Stimulated activated CD4-positive, alpha-beta T cell treated with anti-CD3 and anti-CD28 coated beads, Interleukin-12 subunit alpha, Interleukin-12 subunit beta, amount 100 ng/mL, for 4 hours (primary cell): ENCODE measurements around the gene SLC25A39.
"Not testable (repeated sequence)": the region's sequence is repeated elsewhere in the genome, so short reads cannot be mapped to it uniquely, and the experiment has no call there.

ENCODE experiments used
- DNase-seq: peaks from one replicate; pipeline ENCODE4 v3.0.0-alpha.2; 2020

SLC25A39 gene, protein sequence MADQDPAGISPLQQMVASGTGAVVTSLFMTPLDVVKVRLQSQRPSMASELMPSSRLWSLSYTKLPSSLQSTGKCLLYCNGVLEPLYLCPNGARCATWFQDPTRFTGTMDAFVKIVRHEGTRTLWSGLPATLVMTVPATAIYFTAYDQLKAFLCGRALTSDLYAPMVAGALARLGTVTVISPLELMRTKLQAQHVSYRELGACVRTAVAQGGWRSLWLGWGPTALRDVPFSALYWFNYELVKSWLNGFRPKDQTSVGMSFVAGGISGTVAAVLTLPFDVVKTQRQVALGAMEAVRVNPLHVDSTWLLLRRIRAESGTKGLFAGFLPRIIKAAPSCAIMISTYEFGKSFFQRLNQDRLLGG

DNA sequence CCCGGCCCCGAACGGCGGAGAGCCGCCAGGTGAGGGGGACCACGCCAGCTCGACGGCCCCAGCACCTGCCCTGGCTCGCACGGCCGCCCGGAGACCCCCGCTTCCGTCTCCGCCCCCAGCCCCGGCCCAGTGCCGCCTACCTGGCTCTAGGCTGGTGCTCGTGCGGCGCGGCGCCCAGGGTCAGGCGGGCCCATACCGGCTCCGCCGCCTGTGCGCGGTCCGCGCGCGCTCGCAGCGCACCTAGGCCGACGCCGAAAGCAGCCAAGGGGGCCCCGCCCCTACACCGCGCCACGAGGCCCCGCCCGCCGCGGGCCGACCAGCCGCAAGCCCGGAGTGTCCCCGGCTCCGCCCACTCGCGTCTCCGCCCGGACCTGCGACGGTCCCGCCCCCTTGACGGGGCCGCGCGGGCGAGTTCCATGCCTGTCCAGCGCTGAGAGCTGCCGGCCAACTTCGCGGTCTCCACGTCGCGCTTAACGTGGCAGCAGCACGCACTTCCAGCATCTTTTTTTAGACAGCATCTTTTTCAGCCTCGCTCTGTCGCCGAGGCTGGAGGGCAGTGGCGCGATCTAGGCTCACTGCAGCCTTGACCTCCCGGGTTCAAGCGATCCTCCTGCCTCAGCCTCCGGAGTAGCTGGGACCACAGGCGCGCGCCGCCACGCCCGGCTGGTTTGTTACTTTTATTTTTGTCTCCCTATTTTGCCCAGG is at the start of gene SLC25A39:
TSS of gene SLC25A39 (minus strand) at position 253 of the 705 bp plus-strand sequence. CDS start 1,261 bp downstream, outside the sequence.
- peak; percentile 94 for DNase-seq

- DNase-seq = no peak
These were observed 47.4 kb upstream of the SLC25A39 start for GRCh38 chr17:44372036-44372435.

DNA sequence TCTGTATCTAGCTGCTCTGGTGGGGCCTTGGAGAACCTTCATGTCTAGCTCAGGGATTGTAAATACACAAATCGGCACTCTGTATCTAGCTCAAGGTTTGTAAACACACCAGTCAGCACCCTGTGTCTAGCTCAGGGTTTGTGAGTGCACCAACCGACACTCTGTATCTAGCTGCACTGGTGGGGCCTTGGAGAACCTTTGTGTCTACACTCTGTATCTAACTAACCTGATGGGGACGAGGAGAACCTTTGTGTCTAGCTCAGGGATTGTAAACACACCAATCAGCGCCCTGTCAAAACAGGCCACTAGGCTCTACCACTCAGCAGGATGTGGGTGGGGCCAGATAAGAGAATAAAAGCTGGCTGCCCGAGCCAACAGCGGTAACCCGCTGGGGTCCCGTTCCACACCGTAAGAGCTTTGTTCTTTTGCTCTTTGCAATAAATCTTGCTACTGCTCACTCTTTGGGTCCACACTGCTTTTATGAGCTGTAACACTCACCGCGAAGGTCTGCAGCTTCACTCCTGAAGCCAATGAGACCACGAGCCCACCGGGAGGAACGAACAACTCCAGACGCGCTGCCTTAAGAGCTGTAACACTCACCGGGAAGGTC is 44.9 kb upstream of the SLC25A39 start:
- DNase-seq = not testable (repeated sequence)

- DNase-seq = not testable (repeated sequence)
These were observed 44.0 kb upstream of the SLC25A39 start for GRCh38 chr17:44368391-44369243.

DNA sequence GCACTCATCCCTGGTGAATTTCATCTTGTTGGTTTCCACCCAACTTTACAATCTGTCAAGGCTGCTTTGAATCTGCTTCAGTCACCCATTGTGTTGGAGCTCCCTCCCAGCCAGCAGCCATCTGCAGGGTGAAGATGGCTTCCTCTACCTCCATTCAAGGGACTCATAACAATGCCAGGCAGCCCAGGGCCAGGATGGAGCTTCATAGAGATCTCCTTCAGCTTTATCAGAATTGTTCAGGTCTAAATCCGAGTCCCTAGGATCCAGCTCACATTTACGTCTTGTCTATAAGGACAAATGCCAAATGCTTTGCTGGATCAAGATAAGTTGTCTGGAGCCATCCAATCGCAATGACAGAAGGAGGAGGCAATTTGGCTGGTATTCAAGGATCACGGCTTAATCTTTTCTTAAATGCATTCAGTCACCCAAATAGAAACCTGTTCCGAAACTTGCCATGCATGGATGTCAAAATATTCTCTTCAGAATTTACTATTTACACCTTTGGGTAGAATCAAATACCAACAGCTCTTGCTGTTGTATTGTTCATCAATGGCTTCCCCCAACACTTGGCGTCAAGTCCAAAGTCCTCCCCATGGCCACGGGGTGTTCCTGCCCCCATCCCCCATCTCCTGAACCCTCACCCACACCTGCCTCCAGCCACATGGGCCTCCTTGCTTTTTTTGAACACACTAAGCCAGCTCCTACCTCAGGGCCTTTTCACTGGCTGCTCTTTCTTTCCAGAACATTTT is 42.8 kb upstream of the SLC25A39 start:
- no peak for DNase-seq

GRCh38 chr17:44365051-44365450 is 40.4 kb upstream of the SLC25A39 start:
- DNase-seq = not testable (repeated sequence)

DNA sequence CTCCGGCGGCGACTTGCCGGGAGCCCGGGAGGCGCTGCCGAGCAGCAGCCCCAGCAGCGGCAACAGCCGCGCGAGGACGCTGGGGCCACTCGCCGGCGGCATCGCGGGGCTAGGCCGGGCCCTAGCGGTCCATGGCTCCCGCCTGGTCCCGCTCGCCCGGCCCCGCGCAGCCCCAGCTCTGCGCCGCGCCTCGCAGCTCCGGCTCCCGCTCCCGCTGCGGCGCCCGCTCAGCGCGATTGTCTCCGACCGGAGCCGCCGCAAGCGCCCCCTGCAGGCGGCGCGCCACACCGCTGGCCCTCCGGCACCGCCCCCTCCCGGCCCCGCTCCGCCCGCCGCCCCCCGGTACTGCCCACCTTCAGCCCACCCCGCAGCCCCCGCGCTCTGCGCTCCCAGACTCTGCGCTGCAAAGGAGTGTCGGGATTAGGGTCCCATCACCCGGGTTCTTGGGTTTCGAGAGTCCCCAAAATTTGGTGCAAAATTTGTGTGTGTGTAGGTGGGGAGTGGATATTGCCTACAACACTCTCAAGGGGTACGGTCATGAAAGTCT is 39.1 kb upstream of the SLC25A39 start, which contains the start of gene FAM171A2:
TSS of gene FAM171A2 (minus strand) at position 241 of the 547 bp plus-strand sequence. CDS start at position 102, 139 bp downstream.
- peak; percentile 67 for DNase-seq

DNA sequence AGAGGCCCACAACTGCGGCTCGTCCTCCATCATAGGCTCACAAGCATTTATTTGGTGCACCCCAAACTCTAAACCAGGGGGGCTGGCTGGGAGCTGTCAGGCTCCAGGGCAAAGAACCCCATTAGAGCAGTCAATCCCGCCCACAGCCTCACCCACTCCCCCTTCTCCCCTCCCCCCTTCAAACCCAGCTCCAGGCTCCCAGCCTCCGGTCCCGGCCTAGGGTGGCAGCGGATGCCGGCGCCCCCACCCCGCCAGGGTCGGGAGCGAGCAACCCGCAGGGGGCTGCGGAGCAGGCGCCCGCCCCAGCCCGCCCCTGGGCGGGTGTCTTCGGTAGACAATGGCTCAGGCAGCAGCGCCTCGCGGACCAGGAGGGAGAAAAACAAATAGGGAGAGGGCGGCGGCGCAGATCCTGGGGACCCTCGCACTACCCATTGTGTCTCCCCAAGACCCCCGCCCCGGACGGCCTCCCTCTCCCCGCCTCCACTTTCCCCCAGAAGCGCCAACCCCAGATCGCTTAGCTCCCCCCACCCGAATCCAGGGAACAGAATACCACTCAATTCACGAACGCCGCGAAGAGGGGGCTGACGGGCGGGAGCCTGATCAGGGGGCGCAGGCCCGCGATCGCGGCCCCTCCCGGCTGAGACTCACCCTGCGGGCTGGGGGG is 38.5 kb upstream of the SLC25A39 start:
- DNase-seq = no peak

DNA sequence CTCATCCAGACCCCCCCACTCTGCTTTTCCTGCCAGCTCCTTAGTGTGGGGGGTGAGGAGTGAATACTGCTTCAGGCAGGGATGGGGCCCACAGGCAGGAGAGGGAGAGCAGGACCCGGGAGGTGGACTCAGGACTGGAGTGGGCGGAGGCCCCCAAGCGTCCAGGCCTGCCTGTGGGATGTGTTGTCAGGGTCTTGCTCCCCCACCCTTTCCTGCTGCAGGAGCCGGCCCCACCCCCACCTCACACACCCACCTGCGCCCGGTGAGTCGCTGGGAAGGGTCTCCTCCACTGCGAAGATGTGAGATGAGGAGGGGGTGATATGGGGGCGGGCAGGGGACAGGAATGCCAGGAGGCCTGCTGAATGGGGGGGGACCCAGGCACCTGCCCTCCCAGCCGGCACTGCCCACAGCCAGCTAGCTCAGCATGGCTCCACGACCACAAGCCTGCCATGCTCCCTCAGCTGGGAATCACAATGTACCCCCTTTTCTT is 37.9 kb upstream of the SLC25A39 start:
- DNase-seq = no peak

DNA sequence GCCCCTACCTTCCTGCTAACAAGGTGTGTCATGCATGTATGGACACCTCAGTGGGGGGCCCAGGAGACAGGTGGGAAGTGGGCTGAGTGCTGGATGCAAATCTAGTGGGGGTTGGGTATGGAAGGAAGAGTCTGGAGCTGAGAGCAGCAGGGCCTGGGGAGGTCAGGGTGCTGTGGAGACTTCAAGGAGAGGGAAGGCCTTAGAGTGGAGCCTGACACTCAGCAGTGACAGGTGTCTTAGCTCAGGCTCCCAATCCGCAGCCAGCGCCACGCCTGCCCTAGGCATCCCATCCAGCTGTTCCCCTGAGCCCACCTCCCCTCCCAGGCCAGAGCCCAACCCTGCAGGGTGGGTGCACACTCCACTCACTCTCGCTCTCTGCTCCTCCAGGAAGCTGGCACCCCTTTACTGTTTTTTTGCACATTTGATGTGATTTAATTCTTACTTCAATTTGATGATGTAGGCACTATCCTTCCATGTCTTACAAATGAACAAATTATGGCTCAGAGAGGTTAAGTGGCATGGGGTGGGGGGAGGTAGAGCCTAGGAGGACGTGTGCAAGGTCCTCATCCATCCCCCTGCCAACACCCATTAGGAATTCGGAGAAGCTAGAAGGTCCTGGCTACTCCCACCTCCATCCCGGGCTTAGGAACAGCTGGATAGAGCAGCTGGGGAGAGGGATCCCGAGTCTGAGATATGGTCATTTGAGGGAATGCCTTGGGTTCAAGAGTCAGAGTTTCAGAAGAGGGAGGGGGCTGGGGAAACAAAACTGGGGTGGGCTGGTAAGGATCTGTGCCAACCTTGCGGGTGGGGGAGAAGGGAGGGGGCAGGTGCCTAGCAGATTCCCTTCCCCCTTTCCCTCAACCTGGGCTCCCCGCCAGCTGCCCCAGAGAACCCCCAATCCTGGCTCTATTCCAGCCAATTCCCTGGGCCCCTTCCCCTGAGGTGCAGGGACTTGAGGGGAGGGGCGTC is 37.0 kb upstream of the SLC25A39 start:
- DNase-seq = no peak

GRCh38 chr17:44360826-44361225 is 36.2 kb upstream of the SLC25A39 start:
- DNase-seq = no peak

DNA sequence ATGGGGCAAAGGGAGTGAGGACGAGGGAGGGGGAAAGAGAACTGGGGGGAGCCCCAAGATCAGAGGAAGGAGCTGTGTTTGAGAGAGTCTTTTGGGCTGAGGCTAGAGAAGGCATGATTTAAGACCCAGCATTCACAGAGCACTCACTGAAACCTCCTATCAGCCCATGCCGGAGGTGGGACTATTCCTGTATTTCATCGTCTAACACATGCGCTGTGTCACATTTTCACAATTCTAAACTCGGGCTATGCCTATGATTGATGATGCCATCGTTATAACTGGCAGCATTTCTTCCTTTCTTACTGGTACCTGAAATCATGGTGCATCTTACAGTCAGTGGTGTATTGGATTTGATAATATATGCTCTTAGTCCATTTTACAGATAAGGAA is 35.5 kb upstream of the SLC25A39 start:
- no peak for DNase-seq

GRCh38 chr17:44359458-44360143 is 35.0 kb upstream of the SLC25A39 start:
- DNase-seq = no peak

DNA sequence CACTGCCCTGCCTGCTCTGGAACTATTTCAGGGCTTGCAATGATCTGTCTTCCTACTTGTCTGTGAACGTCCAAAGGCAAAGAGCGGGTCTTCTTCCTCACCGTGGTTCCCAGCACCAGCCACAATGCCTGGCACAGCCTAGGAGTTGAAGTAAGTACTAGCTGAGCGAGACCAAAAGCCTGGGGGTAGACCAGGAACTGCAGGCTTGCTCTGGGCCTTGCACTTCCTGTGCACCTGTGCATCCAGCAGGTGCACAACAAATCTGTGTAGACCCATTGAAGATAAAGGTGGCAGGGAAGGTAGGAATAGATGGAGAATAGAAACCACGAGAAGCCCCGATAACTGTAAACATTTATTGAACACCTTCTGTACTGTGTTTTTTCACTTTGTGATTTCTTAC is 34.4 kb upstream of the SLC25A39 start:
- DNase-seq = no peak

- DNase-seq = no peak
These were observed 33.4 kb upstream of the SLC25A39 start for GRCh38 chr17:44358066-44358465.

- no peak for DNase-seq
These were observed 31.6 kb upstream of the SLC25A39 start for GRCh38 chr17:44356241-44356640.

DNA sequence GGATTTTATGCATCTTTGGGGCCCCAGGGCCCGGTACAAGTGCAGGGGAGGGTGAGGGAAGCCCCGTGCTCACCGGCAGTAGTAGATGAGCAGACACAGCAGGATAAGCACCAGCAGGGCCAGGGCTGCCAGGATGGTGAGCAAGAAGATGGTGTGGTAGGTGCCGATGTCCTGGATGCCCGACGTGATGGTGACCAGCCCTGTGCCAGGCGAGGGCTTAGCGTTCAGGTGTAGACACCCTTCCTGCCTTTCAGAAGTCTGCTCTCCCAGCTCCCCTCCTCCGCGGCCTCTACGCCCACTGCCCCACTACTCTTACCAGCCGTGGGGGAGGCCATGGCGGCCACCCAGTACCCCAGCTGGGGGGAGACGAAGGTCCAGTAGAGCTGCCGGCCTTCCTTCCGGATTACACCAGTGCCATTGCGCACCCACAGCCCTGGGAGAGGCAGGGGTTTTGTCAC is 31.0 kb upstream of the SLC25A39 start:
- DNase-seq = no peak

DNA sequence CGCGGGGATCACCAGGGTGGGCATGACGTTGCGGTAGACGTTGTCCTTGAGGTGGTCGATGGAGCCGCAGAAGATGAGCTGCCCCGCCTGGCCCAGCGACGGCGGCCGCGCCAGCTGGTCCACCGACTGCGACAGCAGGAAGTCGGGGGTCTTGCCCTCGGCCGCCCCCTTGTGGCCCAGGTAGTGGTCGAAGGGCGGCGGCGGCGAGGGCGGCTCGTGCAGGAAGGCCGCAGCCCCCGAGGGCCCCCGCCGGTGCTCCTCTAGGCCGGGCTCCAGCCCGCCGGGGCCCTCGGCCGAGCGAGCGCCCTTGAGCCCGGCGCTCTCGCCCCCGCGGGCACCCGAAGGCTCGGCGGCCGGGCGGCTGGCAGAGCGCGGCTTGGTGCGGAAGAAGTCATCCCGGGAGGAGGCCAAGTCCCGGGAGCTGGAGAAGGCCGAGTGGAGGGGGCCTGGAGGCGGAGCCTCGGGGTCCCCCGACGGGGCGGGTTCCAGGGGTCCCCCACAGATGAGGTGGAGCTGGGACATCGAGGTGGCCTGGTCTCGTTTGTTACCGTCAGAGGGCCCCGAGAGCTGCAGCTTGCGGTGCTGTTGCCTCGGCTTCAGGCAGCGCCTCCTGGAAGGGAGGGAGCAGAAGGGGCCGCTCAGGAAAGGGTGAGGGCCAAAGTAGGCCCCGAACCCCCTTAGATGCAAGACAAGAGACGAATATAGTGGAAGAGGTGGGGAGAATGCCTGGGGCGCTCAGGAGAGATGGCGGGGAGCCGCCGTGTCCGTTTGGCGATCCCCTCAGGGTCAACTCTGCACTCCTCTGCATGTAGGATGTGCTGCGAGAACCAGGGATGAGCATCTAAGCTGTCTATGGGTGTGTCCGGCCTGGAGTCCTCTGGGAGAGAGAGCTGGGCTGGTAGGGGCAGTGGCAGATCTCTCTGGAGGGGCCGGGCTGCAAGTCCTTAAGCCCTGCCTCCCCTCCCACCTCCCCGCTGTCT is 30.2 kb upstream of the SLC25A39 start:
- peak; percentile 64 for DNase-seq
